ENCODE results near the gene CROCC. TPM values are rescaled to one million over a fixed set of nuclear protein-coding genes. Genes with fewer than 3 reads are reported as not detected.

Gene CROCC
- polyA plus RNA-seq, 1 of the 3 experiments (the other 2 are of a cell fraction): 39.1 TPM

DNA sequence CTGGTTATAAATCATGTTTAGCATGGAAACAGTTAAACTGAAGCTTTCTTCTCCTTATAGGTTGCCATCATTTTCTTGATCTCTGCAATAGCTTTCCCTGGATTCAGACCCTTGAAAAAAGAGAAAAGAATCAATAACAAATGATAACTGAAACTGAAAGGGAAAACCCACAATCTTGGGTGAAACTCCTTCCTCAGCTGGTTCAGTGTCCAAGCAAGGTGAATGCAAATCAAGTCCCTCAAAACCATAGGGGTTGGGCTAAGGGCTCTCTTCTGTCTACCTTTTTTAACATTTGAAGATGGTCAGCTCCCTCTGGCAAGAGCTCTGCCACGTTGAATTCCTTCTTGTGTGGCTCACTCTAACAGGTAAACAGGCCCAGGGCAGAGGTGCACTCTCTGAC, 97.1 kb downstream of the CROCC start:
- Histone ChIP-seq H3K4me1 (ENCODE audit: control insufficient read depth in 1 of 2, insufficient read depth in 2 of 2, low read depth in 1 of 2, low read length in 1 of 2) (no peaks in the 10 kb centered on the region), H3K79me2 (ENCODE audit: insufficient read depth) (no peaks in the 10 kb centered on the region), H2AFZ (ENCODE audit: low read depth) (no peak overlapping the region), H3K9me3 (no peaks in the 10 kb centered on the region), H3K4me2 (no peak overlapping the region), H3F3A (replicated peaks; ENCODE audit: insufficient read depth) (peaks cover 14% of the 10 kb centered on the region), H3K27me3 (ENCODE audit: insufficient read depth) (no peaks in the 10 kb centered on the region), H3K36me3 (replicated peaks in 1 of 2; ENCODE audit: control insufficient read depth in 1 of 2, insufficient read depth in 2 of 2, low read length in 1 of 2) (peaks cover 13 to 52% of the 10 kb centered on the region in 2 experiments), H3K27ac (ENCODE audit: low read depth in 2 of 2, low read length in 1 of 2) (no peak overlapping the region), H3K9ac (no peak overlapping the region), H3K4me3 (ENCODE audit: low read depth in 2 of 2, low read length in 1 of 2) (no peak overlapping the region), H4K20me1 (ENCODE audit: insufficient read depth) (no peaks in the 10 kb centered on the region), H3K9me2 (no peaks in the 10 kb centered on the region)
- WGBS (ENCODE audit: low lambda C conversion rate): 80% methylated on average over 1 of the region's 1 CpG
- ChIA-PET POLR2A (no interaction called here), CTCF (interaction anchor here (1.2 to 2.2 kb wide), 5 partner anchors 16 to 398 kb away, joined by 3 to 10 read pairs (median 6); no protein-coding TSS in a partner anchor)
- no peak for DNase-seq
- TF ChIP-seq RAD21 (IDR thresholded peaks at IDR 0.05; ENCODE audit: low read length) (no peak), SMC3 (IDR thresholded peaks at IDR 0.05; ENCODE audit: low read depth, low read length) (no peak), FOSL2 (IDR thresholded peaks at IDR 0.05; ENCODE audit: borderline replicate concordance, low read depth) (no peak), POLR2AphosphoS5 (IDR thresholded peaks at IDR 0.05; ENCODE audit: low read depth, low read length) (no peak), GABPA (IDR thresholded peaks at IDR 0.05; ENCODE audit: low read depth) (no peak), RFX5 (IDR thresholded peaks at IDR 0.05; ENCODE audit: low read length) (no peak), NFIC (IDR thresholded peaks at IDR 0.05; ENCODE audit: borderline replicate concordance) (no peak), FOXJ3 (CRISPR knock-in tag; IDR thresholded peaks at IDR 0.05) (no peak), TEAD4 (IDR thresholded peaks at IDR 0.05; ENCODE audit: borderline replicate concordance, insufficient read depth) (no peak), JUND (IDR thresholded peaks at IDR 0.05) (no peak), RXRA (IDR thresholded peaks at IDR 0.05; ENCODE audit: borderline replicate concordance, low read depth) (no peak), FOXM1 (IDR thresholded peaks at IDR 0.05; ENCODE audit: low read depth) (no peak), ELF1 (IDR thresholded peaks at IDR 0.05) (no peak), TAF1 (IDR thresholded peaks at IDR 0.05; ENCODE audit: borderline replicate concordance, low read depth, low read length) (no peak), RCOR1 (IDR thresholded peaks at IDR 0.05; ENCODE audit: low read length) (no peak)
- TF ChIP-seq, protein P1, sequence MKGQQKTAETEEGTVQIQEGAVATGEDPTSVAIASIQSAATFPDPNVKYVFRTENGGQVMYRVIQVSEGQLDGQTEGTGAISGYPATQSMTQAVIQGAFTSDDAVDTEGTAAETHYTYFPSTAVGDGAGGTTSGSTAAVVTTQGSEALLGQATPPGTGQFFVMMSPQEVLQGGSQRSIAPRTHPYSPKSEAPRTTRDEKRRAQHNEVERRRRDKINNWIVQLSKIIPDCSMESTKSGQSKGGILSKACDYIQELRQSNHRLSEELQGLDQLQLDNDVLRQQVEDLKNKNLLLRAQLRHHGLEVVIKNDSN (IDR thresholded peaks at IDR 0.05; ENCODE audit: borderline replicate concordance, low read depth): no peak
- TF ChIP-seq, protein P2, sequence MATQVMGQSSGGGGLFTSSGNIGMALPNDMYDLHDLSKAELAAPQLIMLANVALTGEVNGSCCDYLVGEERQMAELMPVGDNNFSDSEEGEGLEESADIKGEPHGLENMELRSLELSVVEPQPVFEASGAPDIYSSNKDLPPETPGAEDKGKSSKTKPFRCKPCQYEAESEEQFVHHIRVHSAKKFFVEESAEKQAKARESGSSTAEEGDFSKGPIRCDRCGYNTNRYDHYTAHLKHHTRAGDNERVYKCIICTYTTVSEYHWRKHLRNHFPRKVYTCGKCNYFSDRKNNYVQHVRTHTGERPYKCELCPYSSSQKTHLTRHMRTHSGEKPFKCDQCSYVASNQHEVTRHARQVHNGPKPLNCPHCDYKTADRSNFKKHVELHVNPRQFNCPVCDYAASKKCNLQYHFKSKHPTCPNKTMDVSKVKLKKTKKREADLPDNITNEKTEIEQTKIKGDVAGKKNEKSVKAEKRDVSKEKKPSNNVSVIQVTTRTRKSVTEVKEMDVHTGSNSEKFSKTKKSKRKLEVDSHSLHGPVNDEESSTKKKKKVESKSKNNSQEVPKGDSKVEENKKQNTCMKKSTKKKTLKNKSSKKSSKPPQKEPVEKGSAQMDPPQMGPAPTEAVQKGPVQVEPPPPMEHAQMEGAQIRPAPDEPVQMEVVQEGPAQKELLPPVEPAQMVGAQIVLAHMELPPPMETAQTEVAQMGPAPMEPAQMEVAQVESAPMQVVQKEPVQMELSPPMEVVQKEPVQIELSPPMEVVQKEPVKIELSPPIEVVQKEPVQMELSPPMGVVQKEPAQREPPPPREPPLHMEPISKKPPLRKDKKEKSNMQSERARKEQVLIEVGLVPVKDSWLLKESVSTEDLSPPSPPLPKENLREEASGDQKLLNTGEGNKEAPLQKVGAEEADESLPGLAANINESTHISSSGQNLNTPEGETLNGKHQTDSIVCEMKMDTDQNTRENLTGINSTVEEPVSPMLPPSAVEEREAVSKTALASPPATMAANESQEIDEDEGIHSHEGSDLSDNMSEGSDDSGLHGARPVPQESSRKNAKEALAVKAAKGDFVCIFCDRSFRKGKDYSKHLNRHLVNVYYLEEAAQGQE (IDR thresholded peaks at IDR 0.05; ENCODE audit: low read depth, low read length): no peak
- TF ChIP-seq, protein P3, sequence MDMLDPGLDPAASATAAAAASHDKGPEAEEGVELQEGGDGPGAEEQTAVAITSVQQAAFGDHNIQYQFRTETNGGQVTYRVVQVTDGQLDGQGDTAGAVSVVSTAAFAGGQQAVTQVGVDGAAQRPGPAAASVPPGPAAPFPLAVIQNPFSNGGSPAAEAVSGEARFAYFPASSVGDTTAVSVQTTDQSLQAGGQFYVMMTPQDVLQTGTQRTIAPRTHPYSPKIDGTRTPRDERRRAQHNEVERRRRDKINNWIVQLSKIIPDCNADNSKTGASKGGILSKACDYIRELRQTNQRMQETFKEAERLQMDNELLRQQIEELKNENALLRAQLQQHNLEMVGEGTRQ (IDR thresholded peaks at IDR 0.05; ENCODE audit: borderline replicate concordance, low read depth, low read length): no peak
- TF ChIP-seq, protein P4, sequence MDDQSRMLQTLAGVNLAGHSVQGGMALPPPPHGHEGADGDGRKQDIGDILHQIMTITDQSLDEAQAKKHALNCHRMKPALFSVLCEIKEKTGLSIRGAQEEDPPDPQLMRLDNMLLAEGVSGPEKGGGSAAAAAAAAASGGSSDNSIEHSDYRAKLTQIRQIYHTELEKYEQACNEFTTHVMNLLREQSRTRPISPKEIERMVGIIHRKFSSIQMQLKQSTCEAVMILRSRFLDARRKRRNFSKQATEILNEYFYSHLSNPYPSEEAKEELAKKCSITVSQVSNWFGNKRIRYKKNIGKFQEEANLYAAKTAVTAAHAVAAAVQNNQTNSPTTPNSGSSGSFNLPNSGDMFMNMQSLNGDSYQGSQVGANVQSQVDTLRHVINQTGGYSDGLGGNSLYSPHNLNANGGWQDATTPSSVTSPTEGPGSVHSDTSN (IDR thresholded peaks at IDR 0.05): no peak
